NOMO-1 (cell line): ENCODE measurements around the gene MICAL3.

Experiments used
- DNase-seq, 2 experiments: peaks; one replicate each; lab custom pipeline; 2025; ENCODE audit not compliant: unreplicated experiment in 2 of 2; lab: John Stamatoyannopoulos, UW

MICAL3 gene

DNA sequence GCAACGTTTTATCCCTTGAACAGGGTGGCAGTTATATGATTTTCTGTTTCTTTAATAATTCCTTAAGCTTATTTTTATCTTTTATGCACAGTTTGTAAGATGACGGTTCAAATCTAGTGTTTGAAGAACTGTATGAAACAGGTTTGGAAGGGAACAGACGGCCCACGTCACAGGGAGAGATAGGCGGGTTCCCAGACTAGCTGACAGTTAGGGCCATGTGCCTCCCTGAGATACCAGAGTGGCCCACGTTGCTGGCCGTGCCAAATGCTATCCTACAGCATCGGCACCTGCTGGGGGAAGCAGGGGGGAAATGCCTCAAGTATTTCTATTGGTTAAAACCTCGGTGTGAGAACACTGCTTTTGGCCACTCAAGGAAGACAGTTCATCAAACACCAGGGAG lies 199.9 kb downstream of the MICAL3 start:
- DNase-seq = no peak

DNA sequence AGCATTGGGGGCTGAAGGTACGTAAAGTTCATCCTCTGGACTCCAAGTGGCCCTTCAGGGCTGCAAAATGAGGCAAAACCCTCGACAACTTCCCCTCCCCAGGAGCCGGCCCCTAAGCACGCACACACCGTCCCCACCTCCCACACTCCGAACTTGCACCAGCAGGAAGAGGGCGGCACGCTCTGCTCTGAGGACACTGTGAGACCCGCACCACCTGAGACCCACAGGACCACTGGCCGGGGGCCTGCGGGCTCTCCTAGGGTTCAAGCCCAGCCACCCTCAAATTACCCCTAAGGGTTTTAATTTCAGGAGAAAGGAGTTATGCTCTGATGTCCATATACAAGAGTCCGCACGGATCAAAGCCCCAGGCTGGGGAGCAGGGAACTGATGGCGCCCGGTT lies 200.4 kb downstream of the MICAL3 start:
- DNase-seq = no peak

DNA sequence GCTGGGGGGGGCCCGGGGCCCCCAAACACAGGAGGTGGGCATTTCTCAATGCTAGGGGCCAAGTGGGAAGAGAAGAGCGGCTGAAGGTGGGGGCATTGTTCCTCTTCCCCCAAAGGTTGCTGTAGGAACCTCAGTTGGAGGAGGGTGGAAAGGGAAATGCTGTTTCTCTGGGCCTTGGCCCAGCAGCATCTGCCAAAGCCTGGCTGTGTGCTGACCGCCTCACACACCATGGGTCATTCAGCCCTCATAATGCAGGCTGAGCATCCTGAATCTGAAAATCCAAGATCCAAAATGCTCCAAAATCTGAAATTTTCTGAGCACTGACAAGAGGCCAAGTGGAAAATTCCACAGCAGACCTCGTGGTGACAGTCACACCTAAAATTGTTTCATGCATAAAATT lies 201.1 kb downstream of the MICAL3 start:
- DNase-seq = no peak

DNA sequence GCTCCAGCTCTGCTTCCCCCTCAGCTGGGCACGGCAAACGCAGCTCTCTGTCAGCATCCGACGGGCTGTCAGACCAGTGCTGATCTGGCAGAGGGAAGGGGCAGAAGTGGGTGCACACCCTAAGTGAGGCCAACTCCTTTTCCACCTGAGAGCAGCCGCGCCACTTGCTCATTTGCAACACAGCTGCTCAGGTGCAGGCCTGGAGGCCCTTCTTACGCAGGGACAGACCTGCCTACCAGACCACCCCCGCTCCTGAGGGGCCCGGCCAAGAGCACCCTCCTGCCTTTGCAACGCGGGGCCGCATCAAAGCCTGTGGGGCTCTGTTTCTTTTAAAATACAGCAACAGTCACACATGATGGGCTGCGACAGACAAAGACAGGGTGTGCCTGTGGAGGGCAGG lies 202.3 kb downstream of the MICAL3 start:
- no peak for DNase-seq

DNA sequence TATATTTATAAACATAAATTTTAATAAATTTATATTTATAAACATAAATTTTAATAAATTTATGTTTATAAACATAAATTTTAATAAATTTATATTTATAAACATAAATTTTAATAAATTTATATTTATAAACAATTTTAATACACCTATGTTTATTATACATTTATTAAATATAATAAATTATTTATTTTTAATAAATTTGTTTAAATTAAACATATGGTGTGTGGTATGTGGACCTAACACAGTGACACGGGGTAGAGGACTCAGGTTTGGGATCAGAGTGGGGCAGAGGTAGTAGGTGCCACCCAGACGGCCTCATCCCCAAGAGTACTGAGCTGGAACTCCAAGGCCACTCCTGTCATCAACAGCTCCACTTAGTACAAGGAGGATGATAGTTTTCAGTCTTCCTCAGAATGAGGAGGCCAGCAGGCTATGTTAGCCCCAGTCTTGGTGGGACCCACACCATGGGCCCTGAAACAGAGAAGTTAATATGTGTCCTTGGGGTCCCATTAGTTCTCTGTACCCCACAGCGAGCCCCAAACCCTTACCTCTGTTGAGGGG lies 203.4 kb downstream of the MICAL3 start:
- peak in 1 of 2 experiments; percentile 3 for DNase-seq

DNA sequence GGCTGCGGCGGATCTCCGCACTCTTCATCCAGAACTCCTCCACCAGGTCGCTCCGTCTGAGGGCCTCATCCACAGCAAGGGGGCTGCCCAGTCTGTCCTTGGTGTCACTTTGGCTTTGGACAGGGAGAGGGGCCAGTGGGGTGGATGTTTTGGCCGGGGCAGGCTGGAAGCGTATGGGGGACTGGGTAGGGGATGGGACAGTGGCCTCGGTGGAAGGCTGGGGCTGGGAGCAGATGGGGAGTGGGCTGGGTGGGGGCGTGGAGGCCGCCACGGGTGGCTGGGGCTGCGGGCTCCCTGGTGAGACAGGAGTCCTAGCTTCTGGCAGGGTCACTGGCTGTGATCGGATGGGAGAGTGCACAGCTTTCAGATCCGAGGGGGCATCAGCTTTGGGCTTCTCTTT lies 205.7 kb downstream of the MICAL3 start:
- no peak for DNase-seq

DNA sequence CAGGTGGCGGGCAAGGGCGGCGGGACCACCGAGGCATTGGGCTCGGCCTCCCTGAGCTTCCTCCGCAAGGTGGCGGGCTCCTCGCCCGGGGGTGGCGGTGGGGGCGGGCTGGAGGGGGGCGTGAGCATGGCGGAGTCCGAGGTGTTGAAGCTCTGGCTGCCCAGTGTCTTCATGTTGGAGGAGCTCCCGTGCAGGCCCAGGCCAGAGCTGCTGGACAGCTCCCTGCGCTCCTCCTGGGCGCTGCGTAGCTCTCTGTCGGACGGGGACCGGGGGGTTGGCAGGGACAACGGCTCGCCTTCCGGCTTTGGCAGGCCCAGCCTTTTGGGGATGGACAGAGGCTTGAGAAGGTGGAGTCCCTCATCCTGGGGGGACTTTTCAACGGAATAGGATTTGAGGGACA lies 206.2 kb downstream of the MICAL3 start:
- no peak for DNase-seq

DNA sequence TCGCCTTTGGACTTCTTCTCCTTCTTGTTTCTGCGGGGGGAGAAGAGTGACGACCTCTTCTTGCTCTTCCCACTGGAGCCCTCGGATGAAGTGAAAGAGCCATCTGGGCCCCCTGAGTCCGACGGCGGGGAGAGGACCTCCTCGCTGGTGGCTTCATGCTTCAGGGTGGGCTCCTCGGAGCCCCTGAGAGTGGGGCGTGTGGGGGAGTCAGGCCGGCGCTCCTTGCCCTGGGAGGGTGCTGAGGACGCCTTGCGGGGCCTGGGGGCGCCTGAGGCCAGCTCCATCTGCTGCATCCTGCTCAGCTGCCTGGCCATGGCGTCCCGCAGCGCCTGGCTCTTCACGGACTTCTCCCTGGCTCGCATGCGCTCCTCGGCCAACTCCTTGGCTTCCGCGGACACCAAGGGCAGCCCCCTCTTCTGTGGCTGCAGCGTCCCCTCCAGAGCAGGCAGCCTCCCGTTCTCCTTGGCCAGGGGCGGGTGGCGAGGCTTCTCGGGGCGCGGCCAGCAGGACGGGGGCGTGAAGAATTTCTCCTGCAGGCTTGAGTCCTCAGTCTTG lies 206.8 kb downstream of the MICAL3 start:
- no peak for DNase-seq

DNA sequence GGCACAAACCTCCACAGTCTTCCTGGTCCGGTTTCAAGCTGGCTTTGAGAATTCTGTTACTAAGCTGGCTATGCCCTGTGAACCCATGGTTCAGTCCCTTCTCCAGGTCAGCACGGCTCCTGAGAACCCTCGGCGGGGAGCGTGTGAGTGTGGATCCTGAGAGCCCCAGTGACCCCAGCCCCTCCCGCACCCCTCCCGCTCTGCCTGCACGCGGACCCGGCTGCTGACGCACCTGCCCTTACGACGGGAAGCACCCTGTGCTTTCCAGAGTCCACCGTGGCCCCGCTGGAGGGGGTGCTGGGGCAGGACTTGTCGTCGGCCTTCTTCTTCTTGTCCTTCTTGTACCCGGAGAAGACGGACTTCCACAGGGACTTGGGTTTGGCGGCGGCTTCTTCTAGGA lies 207.3 kb downstream of the MICAL3 start:
- DNase-seq = no peak

DNA sequence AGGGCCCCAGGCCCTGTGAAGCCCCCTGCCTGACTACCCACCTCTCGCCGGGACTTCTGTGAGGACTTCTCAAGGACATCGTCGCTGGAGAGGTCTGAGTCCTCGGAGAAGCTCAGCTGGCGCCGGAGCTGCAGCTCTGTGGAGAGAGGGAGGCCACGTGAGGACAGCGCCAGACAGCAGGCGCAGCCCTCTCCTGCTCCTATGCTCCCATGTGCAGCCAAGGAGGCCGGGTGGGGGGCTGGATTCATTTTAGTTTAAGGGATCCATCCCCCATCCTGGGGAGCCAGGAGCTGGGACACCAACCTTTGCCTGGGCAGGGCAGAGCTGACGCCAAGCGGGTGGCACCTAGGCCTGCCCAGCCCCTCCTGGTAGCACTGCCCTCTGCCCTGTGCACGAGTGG lies 207.7 kb downstream of the MICAL3 start:
- no peak for DNase-seq

DNA sequence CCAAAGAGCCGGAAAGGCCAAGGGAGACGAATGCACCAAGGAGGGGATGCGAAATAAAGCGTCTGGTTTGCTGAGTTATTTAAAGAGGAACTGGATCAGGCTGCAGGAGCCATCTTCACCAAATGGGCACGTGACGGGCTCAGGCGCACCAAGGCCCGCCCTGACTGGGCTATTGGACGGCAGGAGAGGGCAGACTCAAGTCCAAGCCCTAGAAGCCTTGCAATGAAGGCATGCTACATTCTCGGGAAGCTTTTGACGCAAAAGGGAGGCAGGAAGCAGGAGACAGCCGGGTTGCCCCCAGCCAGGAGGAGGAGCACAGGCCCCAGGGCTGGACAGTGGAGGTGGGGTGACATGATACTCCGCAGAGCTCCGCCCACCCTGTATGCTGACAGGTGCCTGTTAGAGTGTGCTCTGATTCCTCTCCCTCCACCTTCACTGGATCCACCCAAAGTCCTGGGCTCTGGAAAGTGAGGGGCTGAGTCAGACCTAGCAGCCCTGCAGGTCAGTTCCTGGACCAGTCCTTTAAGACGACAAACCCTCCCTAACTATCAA lies 208.6 kb downstream of the MICAL3 start:
- DNase-seq = no peak

DNA sequence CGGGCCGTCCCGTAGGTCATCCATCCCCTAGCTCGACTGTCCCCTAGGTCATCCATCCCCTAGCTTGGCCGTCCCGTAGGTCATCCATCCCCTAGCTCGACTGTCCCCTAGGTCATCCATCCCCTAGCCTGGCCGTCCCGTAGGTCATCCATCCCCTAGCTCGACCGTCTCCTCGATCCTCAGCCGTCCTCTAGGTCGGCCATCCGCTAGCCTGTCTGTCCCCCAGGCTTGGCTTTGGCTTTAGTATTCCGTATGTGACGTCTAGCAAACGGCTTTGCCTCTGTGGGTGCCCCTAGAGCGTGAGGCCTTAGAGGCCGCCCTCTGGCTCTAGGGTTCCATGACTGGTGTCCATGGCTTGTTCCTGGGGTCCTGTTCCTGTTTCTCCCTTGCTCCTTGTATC lies 209.5 kb downstream of the MICAL3 start:
- DNase-seq = no peak

DNA sequence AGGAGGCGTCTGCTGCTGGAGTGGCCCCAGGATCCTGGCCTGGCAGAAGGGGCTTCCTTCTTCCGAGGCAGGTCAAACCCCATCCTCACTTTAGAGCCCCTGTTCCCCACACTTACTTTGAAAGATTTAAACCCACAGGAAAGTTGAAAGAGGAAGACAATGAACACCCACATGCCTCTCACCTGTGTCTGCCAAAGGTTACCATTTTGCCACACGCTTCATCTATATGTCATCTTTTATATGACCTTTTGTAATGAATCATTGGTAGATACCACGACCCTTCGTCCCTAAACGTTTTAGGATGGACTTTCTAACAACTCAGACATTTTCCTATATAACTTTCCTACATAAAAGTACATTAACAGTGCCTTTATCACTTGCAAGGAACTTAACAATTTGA lies 210.3 kb downstream of the MICAL3 start:
- DNase-seq = no peak

DNA sequence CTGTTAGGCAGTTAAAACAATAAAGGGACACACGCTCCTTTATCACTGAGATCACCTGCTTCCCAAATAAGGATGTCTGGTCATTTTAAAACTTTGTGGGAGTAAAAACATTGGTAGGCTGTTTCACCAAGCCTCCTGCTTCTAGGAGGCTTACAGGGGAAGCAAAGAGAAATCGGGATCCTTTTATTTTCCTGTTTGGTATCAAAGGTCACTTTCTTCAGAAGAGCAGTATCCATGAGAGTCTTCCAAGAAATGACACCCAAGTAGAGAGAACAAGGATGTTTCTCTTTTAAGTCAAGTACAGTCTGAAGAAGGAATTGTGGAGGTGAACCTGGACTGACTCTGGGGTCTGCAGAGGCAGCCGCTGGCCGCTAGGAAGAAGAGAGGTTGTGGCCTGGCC lies 213.2 kb downstream of the MICAL3 start:
- no peak for DNase-seq

DNA sequence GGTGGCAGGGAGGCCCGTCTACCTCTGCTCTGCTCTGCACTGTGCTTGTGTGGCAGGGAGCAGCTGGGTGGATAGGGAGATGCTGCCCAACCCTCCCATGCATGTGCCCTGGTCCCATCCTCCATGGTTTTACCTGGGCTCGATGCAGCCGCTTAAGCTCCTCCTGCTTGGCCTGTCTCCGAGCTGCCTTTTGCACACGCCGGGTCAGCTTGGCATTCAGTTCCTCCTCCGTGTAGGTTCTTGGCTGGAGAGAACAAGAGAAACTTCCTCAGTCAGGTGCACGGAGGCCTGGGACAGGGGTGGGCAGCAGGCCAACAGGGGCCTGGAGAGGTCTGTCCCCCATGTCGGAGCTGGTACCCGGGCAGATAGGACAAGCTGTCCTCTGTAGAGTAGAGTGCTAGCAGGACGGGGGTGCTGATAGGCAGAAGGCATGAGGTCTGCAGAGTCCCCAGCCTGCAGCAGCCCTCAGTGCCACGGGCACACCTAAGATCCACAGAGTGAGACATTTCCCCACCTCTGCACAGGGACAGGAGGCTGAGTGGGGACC lies 213.7 kb downstream of the MICAL3 start:
- no peak for DNase-seq

DNA sequence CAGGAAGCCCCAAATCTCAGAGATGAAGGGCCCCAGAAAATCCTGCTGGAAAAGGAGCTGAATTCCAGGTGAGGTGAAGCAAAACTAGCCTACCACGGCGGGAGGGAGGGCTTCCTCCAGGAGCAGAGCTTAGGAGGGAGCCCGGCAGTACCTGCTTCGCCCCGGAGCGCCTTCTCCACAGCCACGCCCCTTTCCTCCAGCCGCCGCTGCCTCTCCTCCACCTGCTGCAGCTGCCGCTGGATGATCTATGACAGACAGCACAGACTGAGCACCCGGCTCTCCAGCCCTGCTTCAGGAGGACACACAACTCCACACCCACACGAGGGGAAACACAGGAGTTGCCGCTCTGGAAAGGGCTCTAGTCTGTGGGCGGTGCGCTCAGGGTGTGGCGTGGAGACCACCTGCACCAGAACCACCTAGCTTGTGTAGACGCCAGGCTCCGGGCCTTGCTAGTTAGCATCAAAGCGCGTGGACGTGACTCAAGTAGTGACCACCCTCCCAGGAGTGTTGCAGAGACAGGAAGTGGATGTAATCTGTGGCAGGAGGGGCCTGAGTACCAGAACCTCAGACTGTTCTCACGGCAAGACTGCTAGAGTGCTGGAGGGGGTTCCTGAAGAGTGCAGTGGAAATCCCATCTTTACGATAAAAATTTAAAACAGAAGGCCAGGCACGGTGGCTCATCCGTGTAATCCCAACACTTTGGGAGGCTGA lies 215.5 kb downstream of the MICAL3 start:
- no peak for DNase-seq

DNA sequence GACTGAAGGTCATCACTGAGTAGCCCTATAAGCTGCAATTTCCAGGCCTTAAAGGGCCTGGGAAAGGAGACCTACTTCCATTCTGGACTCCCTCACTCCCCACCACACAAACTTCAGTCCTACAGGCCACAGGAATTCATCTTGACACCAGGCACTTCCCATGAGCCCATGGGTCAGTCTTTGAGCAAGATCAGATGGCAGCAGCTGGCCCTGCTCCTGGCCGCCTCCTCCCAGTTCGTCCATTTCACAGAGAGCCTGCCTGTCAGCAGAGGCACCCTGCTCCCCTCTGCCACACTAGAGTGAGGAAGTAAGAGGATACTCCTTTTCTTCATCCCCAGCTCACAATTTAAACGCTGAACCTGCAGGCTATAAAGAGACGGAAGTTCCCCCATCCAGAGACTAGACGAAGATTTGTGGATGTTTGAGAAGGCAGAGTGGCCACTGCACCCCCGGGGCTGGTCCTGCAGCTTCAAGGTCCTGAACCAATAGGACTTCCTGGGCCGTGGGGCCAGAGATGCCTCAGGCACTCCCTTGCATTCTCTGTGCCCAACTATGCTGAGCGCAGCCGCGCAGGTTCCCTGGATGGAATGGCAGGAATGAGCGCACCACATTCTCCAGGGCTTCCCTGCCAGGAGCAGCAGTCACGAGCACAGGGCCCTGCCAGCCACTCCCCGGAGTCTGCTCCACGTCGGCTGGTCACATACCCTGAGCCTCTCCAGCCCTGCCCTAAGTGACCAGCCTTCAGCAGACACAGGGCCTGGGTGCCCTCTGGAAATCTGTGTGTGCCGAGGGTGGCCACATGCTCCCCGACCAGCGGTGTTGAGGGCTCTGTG lies 216.6 kb downstream of the MICAL3 start:
- no peak for DNase-seq

DNA sequence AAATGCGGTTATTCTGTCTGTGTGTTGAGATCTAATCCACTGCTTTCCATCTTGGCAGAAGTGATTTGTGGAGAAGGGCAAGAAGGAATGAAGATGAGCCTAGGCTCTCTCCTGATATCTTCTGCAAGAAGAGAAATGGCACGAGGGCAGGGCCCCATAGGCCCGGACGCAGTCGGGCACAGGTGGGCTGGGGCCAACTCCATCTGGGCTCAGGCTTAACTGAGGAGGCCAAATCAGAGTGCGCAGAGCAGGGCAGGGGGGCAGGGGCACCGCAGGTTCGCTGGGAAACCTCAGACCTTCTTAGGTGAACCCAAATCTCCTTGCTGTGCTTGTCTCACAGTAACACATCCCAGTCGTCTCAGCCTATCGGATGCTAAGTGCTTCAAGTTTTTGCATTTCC lies 217.3 kb downstream of the MICAL3 start:
- DNase-seq = no peak

DNA sequence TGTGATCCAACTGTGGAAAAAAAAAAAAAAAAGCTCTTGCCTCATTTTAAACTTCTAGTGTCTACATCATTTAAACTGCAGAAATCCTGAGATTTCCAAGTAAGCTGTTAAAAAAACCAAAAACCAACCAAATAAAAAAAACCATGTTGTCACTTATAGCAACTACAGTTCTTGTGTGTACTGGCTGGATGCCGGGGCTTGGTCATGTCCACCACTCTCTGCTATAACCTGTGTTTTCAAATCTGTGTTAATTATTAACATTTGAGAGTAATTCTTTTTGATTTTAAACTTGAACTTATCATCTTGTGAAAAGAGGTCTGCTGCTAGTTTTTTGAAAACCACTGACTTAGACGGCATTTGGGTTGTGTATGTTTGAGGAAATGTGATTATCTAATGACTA lies 217.9 kb downstream of the MICAL3 start:
- no peak for DNase-seq

DNA sequence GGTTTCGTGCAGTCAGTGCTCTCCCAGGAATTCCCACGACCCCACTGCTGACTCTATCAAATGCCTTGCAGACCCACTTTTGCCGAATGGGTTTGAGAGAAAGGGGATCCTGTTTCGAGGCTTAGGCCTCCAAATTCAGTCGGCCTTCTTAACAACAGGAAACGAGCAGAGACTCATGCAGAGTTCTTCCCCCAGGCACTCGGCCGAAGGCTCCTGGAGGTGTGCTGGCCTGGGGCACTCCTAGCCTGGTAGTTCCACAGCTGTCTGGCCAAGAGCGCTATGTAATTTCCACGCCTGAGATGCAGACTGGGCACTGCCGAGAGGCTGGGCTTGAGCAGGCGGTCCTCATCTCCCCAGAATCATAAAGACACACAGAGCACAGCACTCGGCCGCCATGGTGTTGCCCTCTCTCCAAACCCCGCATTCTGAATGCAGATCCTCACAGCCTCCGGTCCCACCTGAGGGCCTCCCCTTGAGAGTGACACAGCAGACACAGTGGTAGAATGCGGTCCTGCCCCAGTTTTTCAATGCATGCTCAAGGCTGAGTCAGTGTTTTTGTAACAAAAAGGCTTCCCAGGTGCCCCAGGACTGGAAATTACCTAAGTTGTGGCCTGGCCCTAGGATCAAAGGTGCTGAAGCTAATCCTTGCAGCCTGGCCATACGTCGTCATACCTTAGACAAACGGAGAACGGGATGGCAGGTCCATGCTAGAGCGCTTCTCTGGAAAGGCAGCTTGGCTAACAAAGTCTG lies 219.9 kb downstream of the MICAL3 start:
- DNase-seq = no peak
